H1 (cell line): Measurements from ENCODE around the gene NUMB. TPM values are rescaled to one million over a fixed set of nuclear protein-coding genes. Genes with fewer than 3 reads are reported as not detected.

Experiments
- CTCF ChIA-PET: fragments of 300-600 bp; sonication (Branson Sonifier 250); formaldehyde crosslinking; loops from one replicate; lab custom pipeline; 2021; ENCODE audit not compliant: partially characterized antibody; lab: Charles Lee
- POLR2A ChIA-PET: fragments of 300-600 bp; sonication (Branson Sonifier 250); formaldehyde crosslinking; loops from one replicate; lab custom pipeline; 2021; ENCODE audit warnings: inconsistent platforms; ENCODE audit not compliant: partially characterized antibody; lab: Charles Lee
- DNase-seq, 2 experiments: peaks; one replicate each; pipeline versions ENCODE4 v3.0.0 to v3.0.0-alpha.2; 2010 to 2022; ENCODE audit warnings: low spot score in 2 of 2, low read depth in 1 of 2, mixed read lengths in 1 of 2
- FAIRE-seq: peaks from 2 replicates; lab custom pipeline; 2011; peaks lifted over from hg19 to GRCh38; lab: Jason Lieb, UNC
- H2AFZ ChIP-seq: 2 replicates; pipeline ENCODE4 v1.8.1; 2012; ENCODE audit warnings: low read length, inconsistent platforms
- H2AK5ac ChIP-seq: 2 replicates; pipeline ENCODE4 v1.6.1; 2013; ENCODE audit warnings: low read depth, low read length
- H2BK120ac ChIP-seq: replicated peaks from 2 replicates; pipeline ENCODE3; 2013; ENCODE audit warnings: low read depth, low read length, inconsistent platforms
- H2BK12ac ChIP-seq: 2 replicates; pipeline ENCODE4 v1.6.1; 2013; ENCODE audit warnings: low read depth, low read length
- H2BK15ac ChIP-seq: 2 replicates; pipeline ENCODE4 v1.6.1; 2013; ENCODE audit warnings: low read length
- H2BK20ac ChIP-seq: 2 replicates; pipeline ENCODE4 v1.6.1; 2013; ENCODE audit warnings: low read length
- H2BK5ac ChIP-seq: 2 replicates; pipeline ENCODE4 v1.6.1; 2013; ENCODE audit warnings: low read depth, low read length
- H3K14ac ChIP-seq: 2 replicates; pipeline ENCODE4 v1.6.1; 2013; ENCODE audit warnings: inconsistent platforms; ENCODE audit not compliant: insufficient read length
- H3K18ac ChIP-seq: 2 replicates; pipeline ENCODE4 v1.6.1; 2013; ENCODE audit warnings: low read length; ENCODE audit errors: extremely low read depth
- H3K23ac ChIP-seq: 2 replicates; pipeline ENCODE4 v1.6.1; 2013; ENCODE audit warnings: inconsistent platforms; ENCODE audit not compliant: insufficient read length
- H3K23me2 ChIP-seq: 2 replicates; pipeline ENCODE4 v1.6.1; 2013; ENCODE audit warnings: low read depth, low read length
- H3K27ac ChIP-seq: 2 replicates; pipeline ENCODE4 v1.6.1; 2011; ENCODE audit warnings: low read depth, low read length, inconsistent platforms
- H3K27me3 ChIP-seq, 4 experiments: replicated peaks in 1 of 4; 1 replicate in 1 of 4; 2 replicates in 3 of 4; pipeline versions ENCODE4 v1.6.1 to v1.8.1; 2011 to 2013; ENCODE audit warnings: low read length in 3 of 4, mild to moderate bottlenecking in 3 of 4, inconsistent platforms in 2 of 4, mixed read lengths in 2 of 4, moderate library complexity in 1 of 4; ENCODE audit not compliant: control insufficient read depth in 3 of 4, insufficient read depth in 3 of 4; ENCODE audit errors: extremely low read depth in 1 of 4
- H3K36me3 ChIP-seq, 4 experiments: 2 replicates each; pipeline versions ENCODE4 v1.6.1 to v1.8.1; 2011 to 2013; ENCODE audit warnings: mild to moderate bottlenecking in 4 of 4, low read length in 3 of 4, moderate library complexity in 2 of 4, control low read depth in 1 of 4, inconsistent platforms in 1 of 4; ENCODE audit not compliant: insufficient read depth in 4 of 4, control insufficient read depth in 2 of 4
- H3K4ac ChIP-seq: replicated peaks from 2 replicates; pipeline ENCODE3; 2013; ENCODE audit warnings: low read length, low read depth, mixed read lengths, inconsistent platforms; ENCODE audit not compliant: insufficient read length
- H3K4me1 ChIP-seq, 4 experiments: replicated peaks in 1 of 4; 1 replicate in 1 of 4; 2 replicates in 3 of 4; pipeline versions ENCODE4 v1.6.1 to v1.8.1; 2011 to 2013; ENCODE audit warnings: low read length in 3 of 4, inconsistent platforms in 2 of 4, mixed read lengths in 1 of 4; ENCODE audit not compliant: insufficient read depth in 4 of 4, control insufficient read depth in 3 of 4
- H3K4me2 ChIP-seq, 2 experiments: 2 replicates each; pipeline versions ENCODE4 v1.6.1 to v1.8.1; 2011 to 2013; ENCODE audit warnings: low read depth in 2 of 2, low read length in 2 of 2, control low read depth in 1 of 2, inconsistent platforms in 1 of 2, mild to moderate bottlenecking in 1 of 2; ENCODE audit not compliant: insufficient read depth in 1 of 2
- H3K4me3 ChIP-seq, 4 experiments: fragments of 200-600, 300-600 bp in 1 of 4; sonication (generic), shearing (Covaris generic), sonication (Bioruptor Twin) in 1 of 4; 2 replicates each; pipeline versions ENCODE4 v1.5.1 to v1.8.1; 2011 to 2016; ENCODE audit warnings: low read length in 4 of 4, low read depth in 3 of 4, control low read depth in 2 of 4, inconsistent platforms in 2 of 4, mild to moderate bottlenecking in 2 of 4, mixed read lengths in 1 of 4, moderate library complexity in 1 of 4; ENCODE audit not compliant: insufficient read depth in 2 of 4; ENCODE audit errors: extremely low read depth in 1 of 4
- H3K56ac ChIP-seq: replicated peaks from 2 replicates; pipeline ENCODE3; 2013; ENCODE audit warnings: low read depth, mild to moderate bottlenecking, mixed read lengths, low read length, inconsistent platforms; ENCODE audit not compliant: insufficient read length
- H3K79me1 ChIP-seq: 2 replicates; pipeline ENCODE4 v1.6.1; 2013; ENCODE audit warnings: low read depth, low read length, control low read depth
- H3K79me2 ChIP-seq, 2 experiments: 2 replicates each; pipeline versions ENCODE4 v1.6.1 to v1.8.1; 2012 to 2013; ENCODE audit warnings: low read length in 2 of 2, mild to moderate bottlenecking in 2 of 2, inconsistent platforms in 1 of 2; ENCODE audit not compliant: insufficient read depth in 2 of 2, control insufficient read depth in 1 of 2
- H3K9ac ChIP-seq, 4 experiments: replicated peaks in 1 of 4; 1 replicate in 1 of 4; 2 replicates in 3 of 4; pipeline versions ENCODE4 v1.6.1 to v1.8.1; 2011 to 2013; ENCODE audit warnings: low read depth in 3 of 4, low read length in 3 of 4, control low read depth in 2 of 4, mild to moderate bottlenecking in 2 of 4, moderate library complexity in 2 of 4, inconsistent platforms in 1 of 4; ENCODE audit errors: extremely low read depth in 1 of 4
- H3K9me3 ChIP-seq, 2 experiments: 2 replicates each; pipeline versions ENCODE4 v1.6.1 to v1.8.1; 2012 to 2013; ENCODE audit warnings: mild to moderate bottlenecking in 2 of 2, moderate library complexity in 2 of 2, control low read depth in 1 of 2, inconsistent platforms in 1 of 2, low read depth in 1 of 2, low read length in 1 of 2, mixed read lengths in 1 of 2; ENCODE audit not compliant: insufficient read depth in 2 of 2
- H4K20me1 ChIP-seq, 2 experiments: replicated peaks in 1 of 2; 2 replicates each; pipeline versions ENCODE3 to v1.8.1; 2011 to 2013; ENCODE audit warnings: inconsistent platforms in 2 of 2, low read length in 2 of 2, mild to moderate bottlenecking in 1 of 2; ENCODE audit not compliant: insufficient read depth in 2 of 2, control insufficient read depth in 1 of 2
- H4K5ac ChIP-seq: 2 replicates; pipeline ENCODE4 v1.6.1; 2013; ENCODE audit warnings: low read length, low read depth, mixed read lengths, inconsistent platforms; ENCODE audit not compliant: insufficient read length
- H4K8ac ChIP-seq: 2 replicates; pipeline ENCODE4 v1.8.0; 2013; ENCODE audit warnings: mild to moderate bottlenecking, moderate library complexity, low read length, inconsistent platforms; ENCODE audit not compliant: insufficient read depth; ENCODE audit errors: extremely low read depth
- H4K91ac ChIP-seq: replicated peaks from 2 replicates; pipeline ENCODE3; 2013; ENCODE audit warnings: low read length, mixed read lengths, inconsistent platforms; ENCODE audit not compliant: insufficient read length
- ASH2L ChIP-seq: fragments of 200-600, 300-600 bp; sonication (generic); IDR thresholded peaks from one replicate; pipeline ENCODE4 v1.7.1; 2017; ENCODE audit warnings: low read length
- BACH1 ChIP-seq: IDR thresholded peaks from 2 replicates; pipeline ENCODE4 v1.6.1; 2012; ENCODE audit warnings: low read length, improper control_type of control experiment
- CBX5 ChIP-seq: fragments of 300-800, 300-1000 bp; sonication (generic); IDR thresholded peaks from 2 replicates; pipeline ENCODE4 v1.7.1; 2016; ENCODE audit warnings: antibody characterized with exemption, low read length, low read depth
- E2F6 ChIP-seq: IDR thresholded peaks from 2 replicates; pipeline ENCODE4 v1.6.1; 2012; ENCODE audit warnings: inconsistent platforms
- MAFK ChIP-seq: IDR thresholded peaks from 2 replicates; pipeline ENCODE4 v1.6.1; 2012; ENCODE audit warnings: low read depth, mild to moderate bottlenecking, improper control_type of control experiment, low read length
- POLR2A ChIP-seq, 2 experiments: IDR thresholded peaks; 1 replicate in 1 of 2; 2 replicates in 1 of 2; pipeline ENCODE4 v1.6.1; 2011; ENCODE audit warnings: low read depth in 2 of 2, low read length in 2 of 2, mild to moderate bottlenecking in 2 of 2; ENCODE audit errors: control extremely low read depth in 1 of 2
- POLR2AphosphoS5 ChIP-seq: IDR thresholded peaks from 2 replicates; pipeline ENCODE4 v1.6.1; 2011; ENCODE audit warnings: low read depth, low read length
- POU5F1 ChIP-seq: IDR thresholded peaks from 2 replicates; pipeline ENCODE4 v1.6.1; 2011; ENCODE audit warnings: low read depth, mild to moderate bottlenecking, low read length, moderate library complexity
- RBBP5 ChIP-seq: IDR thresholded peaks from 2 replicates; pipeline ENCODE4 v1.7.1; 2012; ENCODE audit warnings: low read depth, mild to moderate bottlenecking, inconsistent platforms, low read length, moderate library complexity, borderline replicate concordance
- SAP30 ChIP-seq: fragments of 300-600 bp; sonication (generic); IDR thresholded peaks from 2 replicates; pipeline ENCODE4 v1.7.1; 2012; ENCODE audit warnings: low read length, moderate library complexity, mild to moderate bottlenecking, inconsistent platforms; ENCODE audit not compliant: insufficient read depth, insufficient replicate concordance
- SP2 ChIP-seq: IDR thresholded peaks from 2 replicates; pipeline ENCODE4 v1.6.1; 2012; ENCODE audit warnings: mild to moderate bottlenecking, low read length, inconsistent platforms
- SP4 ChIP-seq: IDR thresholded peaks from 2 replicates; pipeline ENCODE4 v1.6.1; 2012; ENCODE audit warnings: low read length, inconsistent platforms
- TBP ChIP-seq: IDR thresholded peaks from 2 replicates; pipeline ENCODE4 v1.6.1; 2011; ENCODE audit warnings: low read depth, low read length, improper control_type of control experiment
- WGBS, 2 experiments: shearing (Covaris generic) in 1 of 2; methylation state at CpG; one replicate each; pipeline versions ENCODE4 v1.1.6 to v1.1.7; 2013 to 2015; ENCODE audit warnings: low lambda C conversion rate in 2 of 2, mixed read lengths in 2 of 2, inconsistent platforms in 1 of 2, low coverage in 1 of 2, missing lambda C conversion rate in 1 of 2; ENCODE audit not compliant: insufficient replicate concordance in 2 of 2, insufficient coverage in 1 of 2, insufficient read length in 1 of 2; ENCODE audit errors: extremely low coverage in 1 of 2, missing lambda C conversion rate in 1 of 2; 5-methylcytosine and 5-hydroxymethylcytosine counted together
- polyA plus RNA-seq, 7 experiments: library from polyadenylated mRNA; depleted of rRNA in 3 of 7; stranded (reverse) in 5 of 7; unstranded in 2 of 7; fragments of >200 nt in 5 of 7; fragments of 200-250 nt in 2 of 7; gene quantifications; 1 replicate in 5 of 7; 2 replicates in 1 of 7; 4 replicates in 1 of 7; pipeline versions ENCODE4 v1.2.1 to v1.2.3, GENCODE V29; 2011 to 2013; ENCODE audit warnings: missing spikeins in 2 of 7, mixed read lengths in 2 of 7
- total RNA-seq: library from RNA; stranded (reverse); fragmentation: NEBNext Ultra II Directional; extraction: Animal tissue kit (Norgen Biotek cat#: 25700); gene quantifications from 2 replicates; pipeline ENCODE4 v1.2.1, GENCODE V29; 2021

The NUMB gene
- total and polyA plus RNA-seq, 2 of the 8 experiments (the other 6 are each of a cell fraction or from before 2014, with no cell fraction given), result 54.3 to 78.1 TPM

GRCh38 chr14:73225496-73225895, 232.8 kb downstream of the NUMB start:
- Histone ChIP-seq H3K79me1 (no peaks in the 10 kb centered on the region), H2AK5ac (no peak overlapping the region), H3K14ac (no peak overlapping the region), H3K27ac (no peak overlapping the region), H2BK15ac (no peak overlapping the region), H2BK120ac (no peak overlapping the region), H4K5ac (no peak overlapping the region), H3K56ac (no peak overlapping the region), H2BK12ac (no peak overlapping the region), H3K23ac (no peak overlapping the region), H3K23me2 (no peaks in the 10 kb centered on the region), H3K4me2 (no peak overlapping the region), H3K27me3 (no peaks in the 10 kb centered on the region), H4K91ac (no peak overlapping the region), H3K4me3 (no peak overlapping the region), H3K9ac (no peak overlapping the region), H3K9me3 (no peaks in the 10 kb centered on the region), H4K20me1 (peaks cover 0 to 1% of the 10 kb centered on the region in 2 experiments), H3K18ac (no peak overlapping the region), H2BK20ac (no peak overlapping the region), H4K8ac (no peak overlapping the region), H2AFZ (no peak overlapping the region), H2BK5ac (no peak overlapping the region), H3K4ac (no peak overlapping the region), H3K36me3 (peaks cover 0 to 5% (median 0%) of the 10 kb centered on the region in 4 experiments; a peak in 3 of 8 replicates), H3K4me1 (peaks cover 3 to 11% (median 9%) of the 10 kb centered on the region in 4 experiments), H3K79me2 (no peaks in the 10 kb centered on the region)
- no peak for TF ChIP-seq BACH1
- TF ChIP-seq ASH2L, result no peak
- TF ChIP-seq POU5F1, result no peak
- no peak for TF ChIP-seq RBBP5
- TF ChIP-seq E2F6, result no peak
- TF ChIP-seq POLR2AphosphoS5, result no peak
- TF ChIP-seq TBP, result no peak
- no peak for TF ChIP-seq SP2
- no peak for TF ChIP-seq SAP30
- TF ChIP-seq SP4, result no peak
- TF ChIP-seq MAFK, result no peak
- no peak for TF ChIP-seq CBX5
- no peak for TF ChIP-seq POLR2A (IDR thresholded peaks at IDR 0.05; ENCODE audit: control extremely low read depth in 1 of 2, low read depth in 2 of 2, low read length in 2 of 2)
- DNase-seq (no peak), FAIRE-seq (no peak)
- 95% methylated on average over 4 of the region's 4 CpGs; no CpG with 5 or more reads in 1 of the 2 experiments for WGBS, 2 experiments
- ChIA-PET POLR2A (interaction anchor here (1.5 kb wide), 2 partner anchors 8 to 11 kb away, joined by 4 read pairs; no protein-coding TSS in a partner anchor), CTCF (interaction anchor here (0.6 to 1.2 kb wide), 3 partner anchors 59 to 637 kb away, joined by 3 to 6 read pairs (median 3); no protein-coding TSS in a partner anchor)
